Stimulated activated CD4-positive, alpha-beta T cell treated with anti-CD3 and anti-CD28 coated beads, Interleukin-15, amount 100 ng/mL, for 1 hour (primary cell): Measurements from ENCODE around the gene ZNF771.
"Not testable (repeated sequence)": the region's sequence is repeated elsewhere in the genome, so short reads cannot be mapped to it uniquely, and the experiment has no call there.

Source experiments
- DNase-seq, 2 donors: peaks; one replicate each; pipeline ENCODE4 v3.0.0-alpha.2; 2020; ENCODE audit warnings: low read depth in 1 of 2, low spot score in 1 of 2

Gene ZNF771

DNA sequence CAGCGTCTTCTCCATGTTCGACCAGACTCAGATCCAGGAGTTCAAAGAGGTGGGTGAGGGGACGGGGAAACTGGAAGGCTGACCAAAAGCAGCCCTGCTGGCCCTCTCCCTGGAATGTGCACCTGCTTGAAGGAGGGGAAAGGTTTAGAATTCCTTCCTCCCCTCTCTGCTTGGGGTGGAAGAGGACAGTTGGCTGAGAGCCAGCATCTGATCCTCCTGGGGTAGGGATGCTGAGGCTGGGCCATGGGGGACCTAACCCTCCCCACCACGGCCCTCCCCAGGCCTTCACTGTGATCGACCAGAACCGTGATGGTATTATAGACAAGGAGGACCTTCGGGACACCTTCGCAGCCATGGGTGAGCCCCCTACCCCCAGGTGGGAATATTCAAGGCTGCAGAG lies 31.5 kb upstream of the ZNF771 start:
- DNase-seq: no peak

DNA sequence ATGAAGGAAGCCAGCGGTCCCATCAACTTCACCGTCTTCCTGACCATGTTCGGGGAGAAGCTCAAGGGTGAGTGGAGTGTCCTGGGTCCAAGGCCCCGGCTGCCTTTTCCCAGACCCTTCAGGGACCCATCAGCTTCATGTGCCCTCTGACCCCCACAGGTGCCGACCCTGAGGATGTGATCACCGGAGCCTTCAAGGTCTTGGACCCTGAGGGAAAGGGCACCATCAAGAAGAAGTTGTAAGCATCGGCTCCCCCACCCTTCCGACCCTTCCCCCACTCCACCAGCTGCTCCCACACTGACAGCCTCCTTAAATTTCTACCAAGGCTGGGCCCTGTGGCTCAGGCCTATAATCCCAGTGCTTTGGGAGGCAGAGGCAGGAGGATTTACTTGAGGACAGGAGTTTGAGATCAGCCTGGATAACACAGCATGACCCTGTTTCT lies 30.9 kb upstream of the ZNF771 start:
- no peak for DNase-seq

DNA sequence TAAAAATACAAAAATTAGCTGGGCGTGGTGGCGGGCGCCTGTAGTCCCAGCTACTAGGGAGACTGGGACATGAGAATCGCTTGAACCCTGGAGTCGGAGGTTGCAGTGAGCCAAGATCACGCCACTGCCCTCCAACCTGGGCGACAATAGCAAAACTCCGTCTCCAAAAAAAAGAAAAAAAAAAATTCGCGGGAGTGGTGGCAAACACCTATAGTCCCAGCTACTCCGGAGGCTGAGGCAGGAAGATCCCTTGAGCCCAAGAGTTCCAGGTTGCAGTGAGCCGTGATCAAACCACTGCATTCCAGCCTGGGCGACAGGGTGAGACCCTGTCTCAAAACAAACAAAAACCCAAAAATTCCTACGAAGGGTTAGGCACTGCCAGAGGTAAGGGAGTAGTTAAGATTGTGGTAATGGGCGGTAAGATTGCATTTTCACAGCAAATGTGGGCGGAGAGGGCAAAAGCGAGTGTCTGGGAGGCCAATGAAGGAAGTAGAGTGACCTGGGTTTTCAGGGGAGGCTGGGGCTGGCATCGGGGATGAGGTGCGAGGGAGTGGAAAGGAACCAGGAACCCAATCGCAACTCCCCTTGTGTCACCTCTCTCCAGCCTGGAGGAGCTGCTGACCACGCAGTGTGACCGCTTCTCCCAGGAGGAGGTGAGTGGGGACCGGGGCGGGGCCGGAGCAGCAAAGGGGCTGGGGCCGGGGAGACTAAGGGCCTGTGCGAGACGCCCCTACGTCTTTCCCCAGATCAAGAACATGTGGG lies 30.2 kb upstream of the ZNF771 start:
- DNase-seq: no peak

DNA sequence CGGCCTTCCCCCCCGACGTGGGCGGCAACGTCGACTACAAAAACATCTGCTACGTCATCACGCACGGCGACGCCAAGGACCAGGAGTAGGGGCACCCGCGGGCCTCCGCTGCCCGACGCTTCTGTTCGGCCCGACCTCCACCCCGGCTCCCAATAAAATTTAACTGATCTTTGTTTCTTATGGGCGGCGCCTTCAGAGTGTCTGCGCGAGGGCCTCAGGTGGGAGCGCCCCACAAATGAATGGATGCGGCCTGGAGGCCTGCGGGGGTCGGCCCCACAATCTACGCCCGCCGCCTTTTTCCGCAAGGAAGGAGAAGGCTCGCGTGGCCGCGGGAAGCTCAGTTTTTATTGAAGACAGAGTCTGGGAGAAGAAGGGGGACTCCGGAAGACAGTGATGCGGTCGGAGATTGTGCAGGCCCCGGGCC lies 29.6 kb upstream of the ZNF771 start:
- DNase-seq: peak; percentile 77 to 78

DNA sequence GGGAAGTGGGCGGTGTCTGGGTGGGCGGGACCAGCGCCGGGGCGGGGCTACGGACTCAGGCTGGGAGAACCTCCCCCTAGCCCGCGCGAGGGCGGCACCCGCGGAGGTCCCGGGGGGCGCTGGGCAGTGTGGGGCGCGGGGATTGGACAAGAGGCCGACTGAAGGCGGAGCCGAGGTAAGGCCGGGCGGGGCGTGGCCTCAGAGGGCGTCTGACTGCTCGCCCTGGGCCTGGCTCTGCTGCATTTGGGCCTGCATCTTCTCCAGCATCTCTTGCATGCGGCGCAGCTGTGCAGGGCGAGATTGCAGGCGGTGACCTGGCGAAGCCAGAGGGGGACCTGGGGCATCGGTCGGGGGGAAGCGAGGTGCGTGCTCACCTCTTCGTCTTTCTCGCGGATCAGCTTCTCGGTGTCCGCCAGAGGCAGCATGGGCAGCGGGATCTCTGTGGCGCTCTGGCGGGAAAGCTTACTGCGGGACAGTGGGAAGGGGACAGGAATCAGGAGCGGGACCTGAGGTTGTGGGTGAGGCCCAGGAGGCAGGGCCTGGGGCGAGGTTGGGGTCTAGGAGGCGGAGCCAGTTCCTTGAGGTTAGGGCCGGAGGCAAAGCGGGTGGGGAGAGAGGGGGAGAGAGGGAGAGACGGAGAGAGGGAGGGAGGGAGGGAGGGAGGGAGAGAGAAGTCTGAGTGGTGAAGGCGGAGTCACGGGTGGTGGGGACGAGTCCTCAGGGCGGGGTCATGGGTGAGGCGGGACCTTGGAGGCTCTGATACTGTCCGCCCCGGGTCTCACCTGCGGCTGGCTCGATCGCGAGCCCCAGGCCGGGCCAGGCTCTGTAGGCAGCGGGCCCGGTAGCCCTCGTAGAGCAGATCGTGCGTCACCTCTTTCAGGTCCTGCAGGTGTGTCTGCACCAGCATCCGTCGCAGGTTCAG lies 28.9 kb upstream of the ZNF771 start:
- peak; percentile 99 to 100 for DNase-seq

DNA sequence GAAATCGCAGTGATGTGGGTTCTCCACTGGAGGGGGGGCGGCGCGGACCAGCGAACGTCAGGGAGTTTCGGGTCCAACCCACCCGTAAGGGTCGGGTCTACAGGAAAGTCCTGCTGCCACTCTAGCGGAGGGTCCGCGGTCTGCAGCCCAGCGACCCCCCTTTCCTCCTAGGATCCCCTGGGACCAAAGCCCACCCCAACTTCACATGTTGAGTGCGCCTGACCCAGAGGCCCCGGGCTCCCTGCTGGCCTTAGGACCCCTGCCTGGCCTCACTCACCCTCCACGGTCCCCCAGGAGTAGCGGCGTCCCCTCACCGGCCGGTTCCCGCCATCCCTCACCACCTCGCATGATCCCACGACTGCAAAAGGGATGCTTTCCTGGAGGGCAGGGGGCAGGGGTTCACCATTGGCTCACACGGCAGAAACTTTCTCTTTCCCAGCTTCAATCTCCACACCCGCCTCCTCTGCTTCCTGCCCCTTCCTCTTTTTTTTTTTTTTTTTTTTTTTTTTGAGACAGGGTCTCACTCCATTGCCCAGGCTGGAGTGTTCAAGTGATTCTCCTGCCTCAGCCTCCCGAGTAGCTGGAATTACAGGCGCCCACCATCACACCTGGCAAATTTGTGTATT lies 28.1 kb upstream of the ZNF771 start:
- DNase-seq: no peak

DNA sequence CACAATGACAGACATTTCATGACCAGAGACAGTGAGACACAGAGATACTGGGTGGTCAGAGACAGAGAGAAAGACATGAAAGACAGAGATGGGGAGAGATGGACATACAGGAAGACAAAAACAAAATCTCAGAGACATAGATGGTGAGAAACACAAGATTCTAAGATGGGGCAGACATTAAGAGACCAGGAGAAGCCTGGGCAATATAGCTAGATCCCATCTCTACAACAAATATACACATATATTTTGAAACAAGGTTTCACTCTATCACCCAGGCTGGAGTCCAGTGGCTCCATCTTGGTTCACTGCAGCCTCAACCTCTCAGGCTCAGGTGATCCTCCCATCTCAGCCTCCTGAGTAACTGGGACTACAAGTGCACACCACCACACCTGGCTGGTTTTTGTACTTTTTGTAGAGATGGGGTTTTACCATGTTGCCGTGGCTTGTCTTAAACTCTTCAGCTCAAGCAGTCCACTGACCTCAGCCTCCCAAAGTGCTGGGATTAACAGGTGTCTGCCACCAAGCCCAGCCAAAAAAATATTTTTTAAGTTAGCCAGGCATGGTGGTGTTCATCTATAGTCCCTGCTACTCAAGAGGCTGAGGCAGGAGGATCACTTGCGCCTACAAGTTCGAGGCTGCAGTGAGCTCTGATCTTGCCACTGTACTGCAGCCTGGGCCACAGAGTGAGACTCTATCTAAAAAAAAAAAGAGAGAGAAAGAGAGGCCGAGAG lies 27.2 kb upstream of the ZNF771 start:
- DNase-seq: no peak

DNA sequence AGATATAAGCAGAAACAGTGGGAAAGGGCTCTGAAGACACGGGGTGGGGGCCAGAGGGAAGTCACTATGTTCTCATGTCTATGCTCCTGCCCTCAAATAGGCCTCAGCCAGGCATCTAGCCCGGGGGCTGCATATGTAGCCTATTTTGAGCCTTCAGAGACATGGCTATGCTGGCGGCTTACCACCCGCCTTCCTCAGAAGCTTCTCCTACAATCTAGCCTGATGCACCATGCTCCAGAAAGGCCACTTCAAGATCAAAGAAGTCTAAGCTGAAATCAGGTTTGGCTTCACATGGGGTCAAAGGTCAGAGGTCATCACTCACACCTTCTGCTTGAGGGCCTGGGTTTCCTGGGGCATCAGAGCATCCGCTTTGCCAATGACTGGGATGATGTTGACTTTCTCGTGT lies 26.6 kb upstream of the ZNF771 start:
- no peak for DNase-seq

DNA sequence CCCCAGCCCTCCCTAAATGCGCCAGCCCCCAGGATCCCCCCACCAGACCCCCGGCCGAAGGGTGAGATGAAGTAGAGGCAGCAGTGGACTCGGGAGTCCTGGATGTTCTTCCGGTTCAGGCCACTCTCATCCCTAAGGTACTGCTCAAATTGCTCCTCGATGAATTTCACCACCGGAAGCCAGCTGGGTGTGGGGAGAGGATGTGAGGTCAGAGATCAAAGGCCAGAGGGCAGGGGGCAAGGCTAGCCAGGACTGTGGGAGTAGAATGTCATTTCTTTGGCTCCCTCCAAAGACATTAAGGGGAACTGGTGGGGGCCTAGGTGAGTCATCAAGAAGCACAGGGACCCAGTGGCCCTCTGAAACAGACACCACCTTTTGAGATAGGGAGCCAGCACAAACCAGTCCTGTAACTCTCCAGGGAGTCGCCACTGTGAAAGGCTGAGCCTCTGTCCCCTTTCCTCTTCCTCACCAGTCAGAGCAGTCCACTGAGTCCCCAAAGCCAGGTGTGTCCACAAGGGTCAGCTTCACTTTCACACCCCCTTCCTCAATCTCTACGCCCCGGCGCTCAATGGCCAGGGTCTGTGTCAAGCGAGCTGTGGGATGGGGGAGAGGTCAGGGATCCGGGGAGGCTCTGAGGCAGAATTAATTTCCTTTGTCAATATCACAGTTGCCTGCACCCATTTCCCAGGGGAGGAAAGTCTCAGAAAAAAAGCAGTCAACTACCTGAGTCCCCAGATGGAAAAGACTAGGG lies 25.9 kb upstream of the ZNF771 start:
- DNase-seq: no peak

DNA sequence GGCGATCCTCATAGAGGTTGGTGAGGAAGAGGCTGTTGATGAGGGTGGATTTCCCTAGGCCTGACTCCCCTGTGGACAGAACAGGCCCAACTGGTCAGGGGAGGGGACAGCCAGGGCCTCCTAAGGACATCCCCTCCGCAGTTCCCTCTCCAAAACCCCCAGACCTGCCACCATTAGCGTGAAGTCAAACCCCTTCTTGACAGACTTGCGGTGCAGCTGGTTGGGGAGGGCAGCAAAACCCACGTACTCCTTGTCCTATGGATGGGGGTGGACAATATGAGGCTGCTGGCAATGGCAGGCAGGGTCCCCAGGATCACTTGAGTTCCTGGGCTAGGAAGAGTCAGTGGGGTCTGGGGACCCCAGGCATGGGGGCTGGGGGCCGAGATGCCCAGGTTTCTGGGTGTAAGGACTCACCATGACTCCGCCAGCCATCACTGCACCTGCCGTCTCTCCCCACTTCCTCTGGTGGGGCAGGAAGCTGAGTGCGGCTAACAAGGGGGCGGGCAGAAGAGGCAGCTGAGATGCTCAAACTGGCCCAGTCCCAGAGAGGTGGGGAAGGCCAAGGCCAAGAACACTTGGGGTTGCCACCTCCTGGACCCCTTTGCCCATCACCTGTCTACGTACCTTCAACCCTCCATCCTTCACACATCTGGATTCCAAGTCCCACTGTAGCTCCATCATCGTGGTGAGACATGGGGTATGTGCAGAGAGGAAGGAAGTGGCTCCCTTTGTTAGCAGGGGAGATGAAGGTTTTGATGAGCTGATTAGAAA lies 25.1 kb upstream of the ZNF771 start, which contains the start of gene SEPTIN1:
SEPTIN1 (minus strand) TSS at position 451 of the 771 bp plus-strand sequence; CDS start at position 432, 19 bp downstream.
- peak; percentile 55 for DNase-seq

DNA sequence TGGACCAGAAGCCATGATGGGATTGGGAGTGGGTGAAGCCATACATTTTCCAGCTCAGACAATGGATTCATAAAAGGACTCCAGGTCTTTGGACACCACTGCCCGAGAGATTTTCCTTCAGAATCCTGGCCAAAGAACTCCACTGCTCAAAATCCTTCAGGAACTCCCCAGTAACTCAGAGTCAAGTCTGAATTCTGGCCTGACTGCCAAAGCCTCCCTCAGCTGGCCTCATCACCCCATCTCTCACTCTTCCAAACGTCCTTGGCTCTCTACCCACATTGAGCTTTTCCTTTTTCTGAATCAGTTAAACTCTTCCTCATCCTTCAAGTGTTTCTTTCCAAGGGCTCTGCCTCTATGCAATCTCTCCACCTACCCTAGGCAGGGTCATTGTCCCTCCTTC lies 23.9 kb upstream of the ZNF771 start:
- no peak for DNase-seq

DNA sequence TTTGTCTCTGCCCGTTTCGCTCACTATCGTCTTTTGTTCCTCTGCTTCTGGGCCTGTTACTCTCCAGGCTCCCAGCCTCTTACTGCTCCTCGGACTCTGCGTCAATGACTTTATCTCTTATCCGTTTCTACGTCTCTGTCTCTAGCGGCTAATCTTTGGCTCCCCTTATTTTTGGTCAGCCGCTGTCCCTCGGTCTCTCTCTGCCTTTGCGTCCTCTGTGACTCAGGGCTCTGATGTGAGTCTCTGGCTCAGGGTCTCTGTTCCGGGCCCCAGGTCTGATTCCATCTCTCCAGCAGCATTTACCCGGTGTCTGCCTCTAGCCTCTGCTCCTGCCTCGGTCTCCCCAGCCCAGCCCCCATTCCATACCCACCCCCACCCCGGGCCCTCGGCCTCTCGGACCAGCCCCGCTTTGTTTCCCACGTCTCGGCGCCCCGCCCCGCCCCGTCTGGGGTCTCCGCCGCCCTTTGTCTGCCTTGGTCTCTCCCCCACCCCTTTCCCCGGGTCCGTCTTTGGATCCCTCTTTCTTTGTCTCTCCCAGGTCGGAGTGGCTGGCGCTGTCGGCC lies 12.7 kb upstream of the ZNF771 start:
- DNase-seq: no peak

DNA sequence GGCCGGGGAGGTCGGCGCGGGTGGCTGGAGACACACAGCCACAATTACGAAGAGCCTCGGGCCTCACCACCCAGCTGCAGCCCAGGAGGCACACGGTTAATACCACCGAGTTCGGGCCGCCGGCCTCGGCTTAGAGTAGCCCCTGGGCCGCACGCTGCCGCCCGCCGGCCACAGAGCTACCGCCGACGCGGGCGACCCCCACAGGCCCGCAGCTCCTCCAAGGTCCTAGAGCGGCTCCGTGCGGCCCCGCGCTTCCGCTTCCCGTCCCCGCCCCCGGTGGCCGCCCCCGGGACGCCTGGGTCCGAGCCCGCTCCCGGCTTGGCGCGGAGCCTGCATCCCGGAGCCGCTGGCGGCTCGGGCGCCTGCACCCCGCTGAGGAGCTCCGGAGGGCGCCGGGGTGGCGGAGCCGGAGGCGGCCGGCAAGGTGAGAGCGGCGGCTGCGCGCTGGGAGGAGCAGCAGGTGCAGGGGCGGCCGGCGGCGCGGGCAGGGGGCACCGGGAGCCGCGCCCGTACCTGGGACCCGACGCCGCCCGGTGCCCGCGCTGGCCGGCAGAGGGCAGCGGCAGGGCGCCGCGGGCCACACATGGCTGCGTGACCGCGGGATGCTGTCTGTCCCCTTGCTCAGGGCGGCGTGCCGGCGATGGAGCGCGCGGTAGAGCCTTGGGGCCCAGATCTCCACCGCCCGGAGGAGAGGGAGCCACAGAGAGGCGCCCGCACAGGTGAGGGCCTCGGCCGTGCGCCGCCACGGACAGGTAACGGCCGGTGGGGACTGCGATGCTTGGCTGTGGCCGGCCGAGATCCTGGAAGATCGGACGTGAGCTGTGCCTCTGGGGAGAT lies 12.0 kb upstream of the ZNF771 start, which contains the start of gene ZNF48:
ZNF48 (plus strand) TSS at position 266 of the 837 bp plus-strand sequence; CDS start at position 641, 375 bp downstream.
- peak in 1 of 2 donors; percentile 58 for DNase-seq

DNA sequence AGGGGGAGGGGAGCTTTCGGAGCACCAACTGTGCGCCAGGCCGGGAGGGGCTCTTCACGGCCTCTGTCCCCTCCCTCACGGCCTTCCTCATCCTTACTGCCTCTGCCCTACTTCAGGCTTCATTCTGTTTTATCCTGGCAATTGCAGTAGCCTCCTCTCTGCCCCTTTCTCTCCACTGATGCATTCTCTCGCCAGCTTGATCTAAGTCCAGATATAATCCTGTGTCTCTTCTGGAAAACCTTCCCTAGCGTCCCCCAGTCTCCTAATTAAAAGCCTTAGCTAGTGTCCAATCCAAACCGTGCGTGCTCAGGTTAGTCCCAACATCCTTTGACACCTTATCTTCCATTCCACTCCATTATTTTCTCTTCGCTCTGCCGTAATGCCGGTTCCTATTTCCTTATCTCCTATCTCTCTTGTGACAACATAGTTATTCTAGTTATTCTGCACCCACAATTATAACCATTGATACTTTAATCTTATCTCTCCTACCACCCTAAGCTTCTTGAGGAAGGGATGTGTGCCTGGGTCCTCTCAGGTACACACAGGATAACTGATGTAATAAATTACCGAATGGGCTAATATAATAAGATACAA lies 11.3 kb upstream of the ZNF771 start:
- DNase-seq: no peak

DNA sequence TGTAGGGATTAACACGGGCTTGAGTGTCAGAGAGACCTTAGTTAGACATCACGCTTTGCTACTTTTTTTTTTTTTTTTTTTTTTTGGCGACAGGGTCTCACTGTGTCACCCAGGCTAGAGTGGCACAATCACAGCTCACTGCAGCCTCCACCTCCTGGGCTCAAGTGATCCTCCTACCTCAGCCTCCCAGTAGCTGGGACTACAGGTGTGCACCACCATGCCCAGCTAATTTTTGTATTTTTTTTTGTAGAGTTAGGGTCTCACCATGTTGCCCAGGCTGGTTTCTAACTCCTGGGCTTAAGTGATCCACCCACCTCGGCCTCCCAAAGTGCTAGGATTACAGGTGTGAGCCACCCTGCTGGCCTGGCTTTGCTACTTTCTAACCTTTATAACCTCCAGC lies 10.8 kb upstream of the ZNF771 start:
- not testable (repeated sequence) for DNase-seq

DNA sequence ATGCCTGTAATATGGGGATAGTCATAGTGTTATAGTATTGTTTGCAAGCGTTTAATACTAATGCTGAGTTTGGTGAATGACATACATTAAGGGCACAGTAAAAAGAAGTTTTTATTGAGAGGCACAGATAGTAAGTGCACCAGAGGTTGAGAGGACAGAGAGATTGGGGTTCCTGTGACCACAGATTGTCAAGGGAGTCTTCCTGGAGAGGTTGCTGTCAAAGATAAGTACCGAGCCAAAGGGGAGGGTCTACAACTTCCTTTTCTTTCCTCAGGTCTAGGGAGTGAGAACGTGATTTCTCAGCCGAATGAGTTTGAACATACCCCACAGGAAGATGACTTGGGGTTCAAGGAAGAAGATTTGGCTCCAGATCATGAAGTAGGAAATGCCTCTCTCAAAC lies 10.3 kb upstream of the ZNF771 start:
- DNase-seq: no peak

DNA sequence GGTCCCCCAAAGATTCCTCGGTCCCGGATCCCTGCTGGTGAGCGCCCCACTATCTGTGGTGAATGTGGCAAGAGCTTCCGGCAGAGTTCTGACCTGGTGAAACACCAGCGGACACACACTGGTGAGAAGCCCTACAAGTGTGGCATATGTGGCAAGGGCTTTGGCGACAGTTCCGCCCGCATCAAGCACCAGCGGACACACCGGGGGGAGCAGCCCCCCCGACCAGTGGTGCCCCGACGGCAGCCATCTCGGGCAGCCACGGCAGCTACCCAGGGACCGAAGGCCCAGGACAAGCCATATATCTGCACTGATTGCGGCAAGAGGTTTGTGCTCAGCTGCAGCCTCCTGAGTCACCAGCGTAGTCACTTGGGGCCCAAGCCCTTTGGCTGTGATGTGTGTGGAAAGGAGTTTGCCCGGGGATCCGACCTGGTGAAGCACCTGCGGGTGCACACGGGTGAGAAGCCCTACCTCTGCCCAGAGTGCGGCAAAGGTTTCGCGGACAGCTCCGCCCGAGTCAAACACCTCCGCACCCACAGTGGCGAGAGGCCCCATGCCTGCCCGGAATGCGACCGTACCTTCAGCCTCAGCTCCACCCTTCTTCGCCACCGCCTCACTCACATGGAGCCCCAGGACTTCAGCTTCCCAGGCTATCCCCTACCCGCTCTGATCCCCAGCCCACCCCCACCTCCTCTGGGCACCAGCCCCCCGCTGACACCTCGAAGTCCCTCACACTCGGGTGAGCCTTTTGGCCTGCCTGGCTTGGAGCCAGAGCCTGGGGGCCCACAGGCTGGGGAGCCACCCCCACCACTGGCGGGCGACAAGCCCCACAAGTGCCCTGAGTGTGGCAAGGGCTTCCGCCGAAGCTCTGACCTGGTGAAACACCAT lies 9.4 kb upstream of the ZNF771 start:
- no peak for DNase-seq
